Measurements from ENCODE around the gene ZRANB1. TPM values are rescaled to one million over a fixed set of nuclear protein-coding genes. Genes with fewer than 3 reads are reported as not detected.

Gene ZRANB1
- total RNA-seq, 2 experiments from 2014 or later, result 9.8 to 11.5 TPM

DNA sequence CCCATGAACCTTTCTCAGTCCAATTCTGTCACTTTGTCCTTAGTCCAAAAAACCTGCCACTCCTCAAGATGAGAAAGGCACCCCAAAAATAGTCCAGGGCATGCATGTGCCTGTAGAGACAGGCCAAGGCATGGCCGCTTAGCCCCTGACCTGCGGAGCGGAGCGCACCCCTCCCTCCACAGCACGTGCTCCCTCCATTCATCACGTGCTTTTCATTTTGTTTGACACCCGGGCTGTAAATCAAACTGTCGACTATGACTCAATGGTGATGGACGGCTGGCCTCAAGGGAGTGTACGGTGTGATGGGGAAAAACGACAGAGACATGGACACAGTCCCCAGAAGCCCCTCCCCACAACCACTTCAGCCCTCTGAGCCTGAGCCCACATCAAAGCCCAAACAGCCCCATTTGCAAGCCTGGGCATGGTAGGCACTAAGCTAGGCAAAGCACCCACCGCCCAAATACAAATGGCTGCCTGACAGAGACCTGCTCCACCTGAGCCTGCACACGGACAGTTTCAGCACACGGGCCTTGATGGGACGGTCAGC is 90.6 kb downstream of the ZRANB1 start:
- CTCF ChIA-PET, result no interaction called here
- H3K36me3 Mint-ChIP-seq, result no peaks in the 10 kb centered on the region

GRCh38 chr10:125033146-125033924 is 91.4 kb downstream of the ZRANB1 start:
- Mint-ChIP-seq H3K36me3 (no peaks in the 10 kb centered on the region), H3K4me1 (no peaks in the 10 kb centered on the region), H3K4me3 (no peak overlapping the region), H3K27me3 (peaks cover 20% of the 10 kb centered on the region), H3K9me3 (ENCODE audit: low read depth) (no peaks in the 10 kb centered on the region), H3K27ac (no peak overlapping the region)
- CTCF ChIA-PET, result no interaction called here
- no peak for ATAC-seq
- DNase-seq, result no peak

More for the DNA sequence above, 90.6 kb downstream of the ZRANB1 start:
- no peak overlapping the region for H3K27ac Mint-ChIP-seq
- DNase-seq (no peak), ATAC-seq (no peak)
- H3K4me3 Mint-ChIP-seq, result no peak overlapping the region
- H3K9me3 Mint-ChIP-seq (ENCODE audit: low read depth), result no peaks in the 10 kb centered on the region
- peaks cover 20% of the 10 kb centered on the region for H3K27me3 Mint-ChIP-seq
- H3K4me1 Mint-ChIP-seq, result no peaks in the 10 kb centered on the region

DNA sequence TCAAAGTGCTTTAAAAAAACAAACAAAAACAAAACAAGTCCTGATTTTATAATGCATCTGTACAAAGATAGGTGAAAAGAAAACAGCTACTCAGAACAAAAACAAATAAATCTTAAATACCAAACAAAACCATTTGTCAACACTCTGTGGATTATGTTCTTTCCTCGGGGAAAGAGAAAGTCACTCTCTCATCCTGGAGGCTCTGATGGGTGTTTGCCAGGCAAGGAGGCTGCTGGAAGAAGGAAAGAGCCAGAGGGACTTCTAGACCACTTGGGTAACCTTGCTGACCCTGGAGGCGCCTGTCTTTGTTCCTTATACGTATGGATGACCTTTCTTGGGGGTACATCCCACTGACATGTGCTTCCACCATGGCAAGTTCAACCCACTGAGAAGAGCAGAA is 92.8 kb downstream of the ZRANB1 start:
- H3K27ac Mint-ChIP-seq, result no peak overlapping the region
- H3K9me3 Mint-ChIP-seq (ENCODE audit: low read depth), result no peaks in the 10 kb centered on the region
- no peak for ATAC-seq
- H3K4me1 Mint-ChIP-seq, result no peaks in the 10 kb centered on the region
- no peaks in the 10 kb centered on the region for H3K36me3 Mint-ChIP-seq
- no peak overlapping the region for H3K4me3 Mint-ChIP-seq
- H3K27me3 Mint-ChIP-seq, result peaks cover 15% of the 10 kb centered on the region
- CTCF ChIA-PET, result interaction anchor here (2.8 kb wide), 1 partner anchor 13 kb away, joined by 8 read pairs; no protein-coding TSS in a partner anchor
- DNase-seq, result no peak

- Mint-ChIP-seq H3K27me3 (peaks cover 15% of the 10 kb centered on the region), H3K4me1 (no peaks in the 10 kb centered on the region), H3K9me3 (ENCODE audit: low read depth) (no peaks in the 10 kb centered on the region), H3K4me3 (no peak overlapping the region), H3K36me3 (no peaks in the 10 kb centered on the region), H3K27ac (no peak overlapping the region)
- DNase-seq (no peak), ATAC-seq (no peak)
- CTCF ChIA-PET, result interaction anchor here (2.8 kb wide), 1 partner anchor 13 kb away, joined by 8 read pairs; no protein-coding TSS in a partner anchor
These were observed 93.2 kb downstream of the ZRANB1 start for GRCh38 chr10:125035136-125035535.

DNA sequence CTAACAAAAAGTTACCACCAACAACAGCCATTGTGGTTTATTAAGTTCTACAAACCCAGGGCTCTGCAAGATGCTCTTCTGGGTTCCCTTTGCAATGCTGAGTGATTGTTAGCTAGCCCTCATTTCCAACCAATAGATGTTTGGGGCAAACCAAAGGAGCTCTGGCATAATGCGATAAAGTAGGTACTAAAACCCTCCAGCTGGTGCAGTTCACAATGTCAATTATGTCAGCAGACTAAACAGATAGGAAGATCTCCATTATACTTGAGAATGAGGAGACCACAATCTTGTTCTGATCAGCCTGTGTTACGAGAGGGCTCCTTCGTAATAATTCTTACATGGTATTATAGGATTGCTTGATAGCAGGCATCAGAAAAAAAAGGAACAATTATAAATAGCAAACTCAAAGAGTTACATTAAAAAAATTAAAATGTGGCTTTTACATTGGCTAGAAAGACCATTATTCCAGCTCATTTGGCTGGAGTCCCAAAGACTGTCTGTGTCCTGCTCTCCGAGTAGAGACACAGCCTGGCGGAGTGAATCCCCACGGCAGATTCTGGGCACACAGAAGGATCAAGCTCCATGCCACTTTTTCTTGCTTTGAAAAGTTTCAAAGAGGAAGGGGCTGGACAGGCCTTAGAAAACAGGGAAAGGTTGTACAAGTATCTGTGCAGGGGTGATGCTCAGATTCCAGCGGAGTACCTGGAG is 93.8 kb downstream of the ZRANB1 start:
- H3K4me3 Mint-ChIP-seq, result no peak overlapping the region
- no peak overlapping the region for H3K27ac Mint-ChIP-seq
- H3K9me3 Mint-ChIP-seq (ENCODE audit: low read depth), result no peaks in the 10 kb centered on the region
- CTCF ChIA-PET, result interaction anchor here (0.6 to 2.8 kb wide), 2 partner anchors 12 to 452 kb away, joined by 3 to 8 read pairs; no protein-coding TSS in a partner anchor
- ATAC-seq (no peak), DNase-seq (no peak)
- H3K27me3 Mint-ChIP-seq, result peaks cover 20% of the 10 kb centered on the region
- no peaks in the 10 kb centered on the region for H3K36me3 Mint-ChIP-seq
- H3K4me1 Mint-ChIP-seq, result no peaks in the 10 kb centered on the region

DNA sequence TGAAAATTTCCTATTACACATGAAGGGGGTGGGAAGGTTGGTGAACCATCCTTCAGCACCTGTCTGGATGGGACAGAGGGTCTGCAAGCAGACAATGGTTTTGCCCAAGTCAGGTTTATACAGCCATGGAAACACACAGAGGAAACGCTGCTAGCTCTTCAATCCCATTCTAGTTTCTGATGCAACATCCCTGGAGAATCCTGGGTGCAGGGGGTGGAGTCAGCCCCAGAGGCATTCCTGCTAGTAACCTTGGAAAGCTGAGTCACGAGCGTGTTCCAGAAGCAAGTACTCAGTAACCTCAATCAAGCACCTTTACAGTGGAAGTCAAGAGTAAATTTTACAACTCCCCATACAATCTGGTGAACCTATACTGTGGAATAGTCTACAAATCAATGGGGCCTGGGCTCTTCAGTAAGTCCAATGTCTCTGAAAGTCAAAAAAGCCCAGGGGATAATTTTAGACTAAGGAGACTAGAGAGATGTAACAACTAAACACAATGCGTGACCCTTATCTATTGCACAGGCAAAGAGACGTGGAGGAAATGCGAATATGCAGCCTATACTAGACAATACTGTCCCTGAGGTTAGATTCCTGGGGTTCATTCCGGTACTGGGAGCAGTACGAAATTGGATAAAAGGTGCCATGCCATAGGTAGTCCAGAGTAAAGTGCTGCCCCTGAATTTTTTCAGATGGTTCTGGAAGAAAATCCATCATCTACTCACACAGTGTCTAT is 95.4 kb downstream of the ZRANB1 start:
- no peak overlapping the region for H3K27ac Mint-ChIP-seq
- H3K27me3 Mint-ChIP-seq, result peaks cover 21% of the 10 kb centered on the region
- no peak overlapping the region for H3K4me3 Mint-ChIP-seq
- no peaks in the 10 kb centered on the region for H3K36me3 Mint-ChIP-seq
- no peaks in the 10 kb centered on the region for H3K4me1 Mint-ChIP-seq
- CTCF ChIA-PET, result interaction anchor here (2.8 kb wide), 1 partner anchor 10 kb away, joined by 8 read pairs; no protein-coding TSS in a partner anchor
- H3K9me3 Mint-ChIP-seq (ENCODE audit: low read depth), result no peaks in the 10 kb centered on the region
- DNase-seq (no peak), ATAC-seq (no peak)

Small RNAs within 50 kb of the gene (microRNA-seq; reads per million reads assigned to microRNA genes)
- gene MIR4296, result not detected

Other genes with a start within 250 kb of the ZRANB1 start
- gene FAM53B, start 197.7 kb upstream of the ZRANB1 start, total RNA-seq, result 10 to 100 TPM; 33.5 to 45.5 TPM
- 10 to 100 TPM; 22.3 to 26.3 TPM for gene EEF1AKMT2, start 150.2 kb upstream of the ZRANB1 start, total RNA-seq
- 10 to 100 TPM; 13.5 to 19.0 TPM for gene ABRAXAS2, start 140.3 kb upstream of the ZRANB1 start, total RNA-seq
- gene CTBP2, start 218.4 kb downstream of the ZRANB1 start, total RNA-seq, result under 1 TPM; 0.61 to 0.82 TPM

Data from activated CD8-positive, alpha-beta memory T cell treated with anti-CD3 and anti-CD28 coated beads, Interleukin-2, amount 10 ng/mL, durations not matched to agents 7 days and 5 days (primary cell).